AG04449 (cell line): ENCODE results near the gene FAM163A.
A peak's percentile ranks its signal among the peaks of the same experiment; 100 is the strongest.

Source experiments
- CTCF ChIA-PET: fragments of 350-600 bp; formaldehyde crosslinking; extraction: SDS; loops from one replicate; lab custom pipeline; 2021; ENCODE audit warnings: antibody characterized with exemption; lab: Yijun Ruan, JAX
- POLR2A ChIA-PET: fragments of 400-600, 350-600 bp; formaldehyde crosslinking; extraction: SDS; loops from one replicate; lab custom pipeline; 2020; ENCODE audit warnings: antibody characterized with exemption, inconsistent platforms; lab: Yijun Ruan, JAX
- DNase-seq: peaks from one replicate; pipeline ENCODE4 v3.0.0-alpha.2; 2010; ENCODE audit warnings: low read depth, low spot score
- H3K4me3 ChIP-seq: 2 replicates; pipeline ENCODE4 v1.5.1; 2011; ENCODE audit warnings: low read depth, mild to moderate bottlenecking, control low read depth, low read length
- CTCF ChIP-seq: IDR thresholded peaks from one replicate; pipeline ENCODE4 v1.5.1; 2011; ENCODE audit warnings: mild to moderate bottlenecking, moderate library complexity, low read length, control low read depth, inconsistent platforms; ENCODE audit not compliant: insufficient read depth; ENCODE audit errors: missing control alignments

Gene FAM163A

GRCh38 chr1:179747611-179748010, 4.5 kb downstream of the FAM163A start:
- no peak overlapping the region for H3K4me3 ChIP-seq
- no peak for DNase-seq
- POLR2A ChIA-PET = no interaction called here
- CTCF ChIA-PET = no interaction called here
- no peak for TF ChIP-seq CTCF

GRCh38 chr1:179748772-179749171, 5.7 kb downstream of the FAM163A start:
- ChIA-PET CTCF (interaction anchor here (1.5 kb wide), 1 partner anchor 66 kb away, joined by 4 read pairs; no protein-coding TSS in a partner anchor), POLR2A (no interaction called here)
- no peak overlapping the region for H3K4me3 ChIP-seq
- DNase-seq = no peak
- TF ChIP-seq CTCF = no peak

- ChIA-PET POLR2A (no interaction called here), CTCF (no interaction called here)
- TF ChIP-seq CTCF = no peak
- no peak overlapping the region for H3K4me3 ChIP-seq
- DNase-seq = no peak
Measured at GRCh38 chr1:179750630-179751029, 7.5 kb downstream of the FAM163A start.

DNA sequence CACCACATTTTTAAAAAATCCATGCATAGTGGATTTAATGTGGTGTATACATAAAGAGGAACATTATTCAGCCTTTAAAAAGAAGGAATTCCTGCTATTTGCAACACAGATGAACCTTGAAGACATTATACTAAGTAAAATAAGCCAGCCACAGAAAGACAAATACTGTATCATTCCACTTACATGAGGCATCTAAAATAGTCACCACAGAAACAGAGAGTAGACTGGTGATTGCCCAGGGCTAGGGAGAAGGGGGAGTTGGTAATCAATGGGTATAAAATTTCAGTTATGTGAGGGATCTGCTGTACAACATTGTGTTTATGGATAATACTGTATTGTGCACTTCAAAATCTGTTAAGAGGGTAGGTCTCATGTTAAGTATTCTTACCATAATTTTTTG, 10.0 kb downstream of the FAM163A start:
- CTCF ChIA-PET = no interaction called here
- no peak overlapping the region for H3K4me3 ChIP-seq
- POLR2A ChIA-PET = no interaction called here
- TF ChIP-seq CTCF = no peak
- DNase-seq = peak; percentile 12

GRCh38 chr1:179754041-179754624, 11.0 kb downstream of the FAM163A start:
- TF ChIP-seq CTCF = no peak
- H3K4me3 ChIP-seq = no peak overlapping the region
- CTCF ChIA-PET = no interaction called here
- DNase-seq = peak; percentile 81
- POLR2A ChIA-PET = no interaction called here

GRCh38 chr1:179757933-179758332, 14.8 kb downstream of the FAM163A start:
- no peak for TF ChIP-seq CTCF
- DNase-seq = no peak
- ChIA-PET CTCF (interaction anchor here (1.1 kb wide), 1 partner anchor 55 kb away, joined by 3 read pairs; no protein-coding TSS in a partner anchor), POLR2A (no interaction called here)
- H3K4me3 ChIP-seq = no peak overlapping the region
